ENCODE data around the gene DUSP11.
"Not testable (repeated sequence)": the region's sequence is repeated elsewhere in the genome, so short reads cannot be mapped to it uniquely, and the experiment has no call there.

The DUSP11 gene
- 52.3 reads per million, percentile 69 among the genes with 10 or more reads in this experiment for total RNA-seq

GRCh38 chr2:73779467-73780236 is at the start of gene DUSP11:
Gene DUSP11 (minus strand): TSS chr2:73780103. CDS start chr2:73779974, 129 bp downstream.
- DNase-seq: peak; percentile 96

- DNase-seq: peak; percentile 90
Observed at GRCh38 chr2:73828818-73829570, 49.1 kb upstream of the DUSP11 start, which contains the start of gene STAMBP. Gene STAMBP (plus strand): TSS chr2:73828961. CDS start chr2:73830857, 1,896 bp downstream.

- DNase-seq: no peak
Observed at GRCh38 chr2:73828389-73828817, 48.5 kb upstream of the DUSP11 start.

- no peak for DNase-seq
Observed at GRCh38 chr2:73827660-73828388, 47.9 kb upstream of the DUSP11 start.

- no peak for DNase-seq
Observed at GRCh38 chr2:73827018-73827417, 47.1 kb upstream of the DUSP11 start.

- DNase-seq: no peak
Observed at GRCh38 chr2:73825408-73825807, 45.5 kb upstream of the DUSP11 start.

GRCh38 chr2:73823916-73824523 is 44.1 kb upstream of the DUSP11 start:
- peak; percentile 30 for DNase-seq

- DNase-seq: no peak
Observed at GRCh38 chr2:73823416-73823815, 43.5 kb upstream of the DUSP11 start.

- no peak for DNase-seq
Observed at GRCh38 chr2:73822991-73823390, 43.1 kb upstream of the DUSP11 start.

- DNase-seq: no peak
Observed at GRCh38 chr2:73822276-73822675, 42.4 kb upstream of the DUSP11 start.

- DNase-seq: no peak
Observed at GRCh38 chr2:73821669-73822068, 41.8 kb upstream of the DUSP11 start.

- DNase-seq: no peak
Observed at GRCh38 chr2:73821227-73821626, 41.3 kb upstream of the DUSP11 start.

- DNase-seq: no peak
Observed at GRCh38 chr2:73818296-73818695, 38.4 kb upstream of the DUSP11 start.

- DNase-seq: no peak
Observed at GRCh38 chr2:73812635-73813034, 32.7 kb upstream of the DUSP11 start.

- DNase-seq: no peak
Observed at GRCh38 chr2:73811878-73812277, 32.0 kb upstream of the DUSP11 start.

- DNase-seq: not testable (repeated sequence)
Observed at GRCh38 chr2:73783883-73784282, 4.0 kb upstream of the DUSP11 start, which contains the start of gene C2orf78. Gene C2orf78 (plus strand): TSS chr2:73784183. CDS start chr2:73784310, 127 bp downstream.

- not testable (repeated sequence) for DNase-seq
Observed at GRCh38 chr2:73783402-73783801, 3.5 kb upstream of the DUSP11 start.

- DNase-seq: no peak
Observed at GRCh38 chr2:73780237-73780582, 307 bp upstream of the DUSP11 start.

GRCh38 chr2:73778867-73779466 is 936 bp downstream of the DUSP11 start:
- not testable (repeated sequence) for DNase-seq

GRCh38 chr2:73776869-73777519 is 2.9 kb downstream of the DUSP11 start:
- no peak for DNase-seq

GRCh38 chr2:73776381-73776780 is 3.5 kb downstream of the DUSP11 start:
- no peak for DNase-seq

- DNase-seq: no peak
Observed at GRCh38 chr2:73772819-73773218, 7.1 kb downstream of the DUSP11 start.
